Measurements from ENCODE around the gene NEUROD2.

The NEUROD2 gene

DNA sequence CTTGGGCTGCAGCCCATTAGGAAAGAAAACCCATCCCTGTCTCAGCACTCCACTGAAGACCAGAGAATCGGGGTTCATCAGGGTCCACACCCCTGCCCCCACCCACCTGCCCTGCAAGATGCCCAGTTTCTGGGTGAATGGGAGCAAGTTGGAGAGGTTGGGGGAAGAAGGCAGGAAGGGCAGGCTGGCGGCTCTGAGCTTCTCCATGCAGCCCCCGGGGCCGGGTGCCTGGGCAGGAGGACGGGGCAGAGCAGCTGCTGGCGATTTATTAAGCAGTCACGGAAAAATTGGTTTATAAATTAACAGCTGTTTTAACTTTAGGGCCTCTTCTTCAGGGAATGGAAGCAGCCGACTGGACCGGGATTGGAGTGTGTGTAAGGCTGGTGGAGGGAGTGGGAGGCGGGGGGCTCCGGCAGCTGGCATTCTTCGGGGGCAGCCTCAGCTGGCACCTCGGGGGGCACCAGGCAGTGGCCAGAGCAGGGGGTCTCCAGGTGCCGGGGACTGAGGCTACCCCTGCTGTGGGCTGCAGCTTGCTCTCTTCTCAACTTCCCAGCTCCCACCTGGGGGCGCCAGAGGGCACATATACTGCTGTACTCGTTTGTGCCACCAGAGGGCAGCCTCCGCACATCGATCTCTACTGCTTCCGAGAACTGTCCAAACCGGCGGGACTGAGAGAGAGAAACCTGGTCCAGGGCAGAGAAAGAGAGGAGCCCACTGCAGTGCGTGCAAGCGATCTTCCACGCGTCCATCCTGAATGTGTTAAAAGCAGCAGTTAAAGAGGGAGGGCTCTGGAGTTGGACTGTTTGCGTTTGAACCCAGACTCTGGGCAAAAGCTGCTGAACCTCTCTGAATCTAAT, 14.0 kb upstream of the NEUROD2 start:
- Histone ChIP-seq H3K4me1 (ENCODE audit: control insufficient read depth, insufficient read depth, low read length) (peaks cover 4% of the 10 kb centered on the region), H3K9me3 (ENCODE audit: control insufficient read depth, insufficient read depth, low read depth, low read length) (no peaks in the 10 kb centered on the region), H3K27ac (ENCODE audit: extremely low read depth, low read depth, low read length) (no peak overlapping the region), H3K4me3 (ENCODE audit: low read depth, low read length) (no peak overlapping the region), H3K36me3 (ENCODE audit: control insufficient read depth in 2 of 2, insufficient read depth in 1 of 2, low read length in 2 of 2) (no peaks in the 10 kb centered on the region)
- CTCF ChIA-PET: interaction anchor here (0.5 to 11.8 kb wide), 99 partner anchors 10 to 984 kb away, joined by 3 to 475 read pairs (median 5); partner anchors contain the start of genes CSF3, ERBB2, MIEN1 and NEUROD2
- POLR2A ChIA-PET: interaction anchor here (0.5 to 1.3 kb wide), 8 partner anchors 12 to 359 kb away, joined by 3 to 7 read pairs (median 4); partner anchors contain the start of genes ERBB2, PGAP3 and PSMD3
- TF ChIP-seq ZNF248 (tag by site-specific recombination; IDR thresholded peaks at IDR 0.05): no peak
- peak; percentile 57 for TF ChIP-seq ZNF600 (tag by site-specific recombination; IDR thresholded peaks at IDR 0.05)
- TF ChIP-seq ZNF211 (tag by site-specific recombination; IDR thresholded peaks at IDR 0.05; ENCODE audit: low read depth): no peak
- TF ChIP-seq ZNF544 (tag by site-specific recombination; IDR thresholded peaks at IDR 0.05): no peak
- 0 out of 2 replicates have a peak, but pooled peaks have one; percentile 24 for TF ChIP-seq ZBTB7A (tag by site-specific recombination; IDR thresholded peaks at IDR 0.05; ENCODE audit: low read depth)
- peak; percentile 93 for TF ChIP-seq ZNF660 (tag by site-specific recombination; IDR thresholded peaks at IDR 0.05)
- peak; percentile 72; the same call in 1 of the 2 replicates for TF ChIP-seq ZNF24 (tag by site-specific recombination; IDR thresholded peaks at IDR 0.05)
- TF ChIP-seq, protein P1, sequence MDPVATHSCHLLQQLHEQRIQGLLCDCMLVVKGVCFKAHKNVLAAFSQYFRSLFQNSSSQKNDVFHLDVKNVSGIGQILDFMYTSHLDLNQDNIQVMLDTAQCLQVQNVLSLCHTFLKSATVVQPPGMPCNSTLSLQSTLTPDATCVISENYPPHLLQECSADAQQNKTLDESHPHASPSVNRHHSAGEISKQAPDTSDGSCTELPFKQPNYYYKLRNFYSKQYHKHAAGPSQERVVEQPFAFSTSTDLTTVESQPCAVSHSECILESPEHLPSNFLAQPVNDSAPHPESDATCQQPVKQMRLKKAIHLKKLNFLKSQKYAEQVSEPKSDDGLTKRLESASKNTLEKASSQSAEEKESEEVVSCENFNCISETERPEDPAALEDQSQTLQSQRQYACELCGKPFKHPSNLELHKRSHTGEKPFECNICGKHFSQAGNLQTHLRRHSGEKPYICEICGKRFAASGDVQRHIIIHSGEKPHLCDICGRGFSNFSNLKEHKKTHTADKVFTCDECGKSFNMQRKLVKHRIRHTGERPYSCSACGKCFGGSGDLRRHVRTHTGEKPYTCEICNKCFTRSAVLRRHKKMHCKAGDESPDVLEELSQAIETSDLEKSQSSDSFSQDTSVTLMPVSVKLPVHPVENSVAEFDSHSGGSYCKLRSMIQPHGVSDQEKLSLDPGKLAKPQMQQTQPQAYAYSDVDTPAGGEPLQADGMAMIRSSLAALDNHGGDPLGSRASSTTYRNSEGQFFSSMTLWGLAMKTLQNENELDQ (tag by site-specific recombination; IDR thresholded peaks at IDR 0.05; ENCODE audit: low read depth): no peak
- no peak for TF ChIP-seq ZNF19 (tag by site-specific recombination; IDR thresholded peaks at IDR 0.05; ENCODE audit: low read depth)
- no peak for TF ChIP-seq ZNF184 (tag by site-specific recombination; IDR thresholded peaks at IDR 0.05)
- TF ChIP-seq, protein P2, sequence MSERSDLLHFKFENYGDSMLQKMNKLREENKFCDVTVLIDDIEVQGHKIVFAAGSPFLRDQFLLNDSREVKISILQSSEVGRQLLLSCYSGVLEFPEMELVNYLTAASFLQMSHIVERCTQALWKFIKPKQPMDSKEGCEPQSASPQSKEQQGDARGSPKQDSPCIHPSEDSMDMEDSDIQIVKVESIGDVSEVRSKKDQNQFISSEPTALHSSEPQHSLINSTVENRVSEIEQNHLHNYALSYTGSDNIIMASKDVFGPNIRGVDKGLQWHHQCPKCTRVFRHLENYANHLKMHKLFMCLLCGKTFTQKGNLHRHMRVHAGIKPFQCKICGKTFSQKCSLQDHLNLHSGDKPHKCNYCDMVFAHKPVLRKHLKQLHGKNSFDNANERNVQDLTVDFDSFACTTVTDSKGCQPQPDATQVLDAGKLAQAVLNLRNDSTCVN (tag by site-specific recombination; optimal IDR thresholded peaks at IDR 0.05): peak; percentile 19
- TF ChIP-seq ZNF560 (tag by site-specific recombination; IDR thresholded peaks at IDR 0.05; ENCODE audit: borderline replicate concordance): no peak
- TF ChIP-seq FEZF1 (tag by site-specific recombination; IDR thresholded peaks at IDR 0.05): no peak
- no peak for TF ChIP-seq ZNF510 (tag by site-specific recombination; IDR thresholded peaks at IDR 0.05; ENCODE audit: insufficient replicate concordance)
- TF ChIP-seq, protein P3, sequence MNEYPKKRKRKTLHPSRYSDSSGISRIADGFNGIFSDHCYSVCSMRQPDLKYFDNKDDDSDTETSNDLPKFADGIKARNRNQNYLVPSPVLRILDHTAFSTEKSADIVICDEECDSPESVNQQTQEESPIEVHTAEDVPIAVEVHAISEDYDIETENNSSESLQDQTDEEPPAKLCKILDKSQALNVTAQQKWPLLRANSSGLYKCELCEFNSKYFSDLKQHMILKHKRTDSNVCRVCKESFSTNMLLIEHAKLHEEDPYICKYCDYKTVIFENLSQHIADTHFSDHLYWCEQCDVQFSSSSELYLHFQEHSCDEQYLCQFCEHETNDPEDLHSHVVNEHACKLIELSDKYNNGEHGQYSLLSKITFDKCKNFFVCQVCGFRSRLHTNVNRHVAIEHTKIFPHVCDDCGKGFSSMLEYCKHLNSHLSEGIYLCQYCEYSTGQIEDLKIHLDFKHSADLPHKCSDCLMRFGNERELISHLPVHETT (tag by site-specific recombination; IDR thresholded peaks at IDR 0.05): peak; percentile 77
- TF ChIP-seq, protein P4, sequence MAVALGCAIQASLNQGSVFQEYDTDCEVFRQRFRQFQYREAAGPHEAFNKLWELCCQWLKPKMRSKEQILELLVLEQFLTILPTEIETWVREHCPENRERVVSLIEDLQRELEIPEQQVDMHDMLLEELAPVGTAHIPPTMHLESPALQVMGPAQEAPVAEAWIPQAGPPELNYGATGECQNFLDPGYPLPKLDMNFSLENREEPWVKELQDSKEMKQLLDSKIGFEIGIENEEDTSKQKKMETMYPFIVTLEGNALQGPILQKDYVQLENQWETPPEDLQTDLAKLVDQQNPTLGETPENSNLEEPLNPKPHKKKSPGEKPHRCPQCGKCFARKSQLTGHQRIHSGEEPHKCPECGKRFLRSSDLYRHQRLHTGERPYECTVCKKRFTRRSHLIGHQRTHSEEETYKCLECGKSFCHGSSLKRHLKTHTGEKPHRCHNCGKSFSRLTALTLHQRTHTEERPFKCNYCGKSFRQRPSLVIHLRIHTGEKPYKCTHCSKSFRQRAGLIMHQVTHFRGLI (tag by site-specific recombination; IDR thresholded peaks at IDR 0.05): no peak
- TF ChIP-seq, protein P5, sequence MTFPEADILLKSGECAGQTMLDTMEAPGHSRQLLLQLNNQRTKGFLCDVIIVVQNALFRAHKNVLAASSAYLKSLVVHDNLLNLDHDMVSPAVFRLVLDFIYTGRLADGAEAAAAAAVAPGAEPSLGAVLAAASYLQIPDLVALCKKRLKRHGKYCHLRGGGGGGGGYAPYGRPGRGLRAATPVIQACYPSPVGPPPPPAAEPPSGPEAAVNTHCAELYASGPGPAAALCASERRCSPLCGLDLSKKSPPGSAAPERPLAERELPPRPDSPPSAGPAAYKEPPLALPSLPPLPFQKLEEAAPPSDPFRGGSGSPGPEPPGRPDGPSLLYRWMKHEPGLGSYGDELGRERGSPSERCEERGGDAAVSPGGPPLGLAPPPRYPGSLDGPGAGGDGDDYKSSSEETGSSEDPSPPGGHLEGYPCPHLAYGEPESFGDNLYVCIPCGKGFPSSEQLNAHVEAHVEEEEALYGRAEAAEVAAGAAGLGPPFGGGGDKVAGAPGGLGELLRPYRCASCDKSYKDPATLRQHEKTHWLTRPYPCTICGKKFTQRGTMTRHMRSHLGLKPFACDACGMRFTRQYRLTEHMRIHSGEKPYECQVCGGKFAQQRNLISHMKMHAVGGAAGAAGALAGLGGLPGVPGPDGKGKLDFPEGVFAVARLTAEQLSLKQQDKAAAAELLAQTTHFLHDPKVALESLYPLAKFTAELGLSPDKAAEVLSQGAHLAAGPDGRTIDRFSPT (tag by site-specific recombination; IDR thresholded peaks at IDR 0.05): 0 out of 2 replicates have a peak, but pooled peaks have one; percentile 42
- TF ChIP-seq ZNF561 (tag by site-specific recombination; IDR thresholded peaks at IDR 0.05; ENCODE audit: borderline replicate concordance): 0 out of 2 replicates have a peak, but pooled peaks have one; percentile 58
- TF ChIP-seq, protein P6, sequence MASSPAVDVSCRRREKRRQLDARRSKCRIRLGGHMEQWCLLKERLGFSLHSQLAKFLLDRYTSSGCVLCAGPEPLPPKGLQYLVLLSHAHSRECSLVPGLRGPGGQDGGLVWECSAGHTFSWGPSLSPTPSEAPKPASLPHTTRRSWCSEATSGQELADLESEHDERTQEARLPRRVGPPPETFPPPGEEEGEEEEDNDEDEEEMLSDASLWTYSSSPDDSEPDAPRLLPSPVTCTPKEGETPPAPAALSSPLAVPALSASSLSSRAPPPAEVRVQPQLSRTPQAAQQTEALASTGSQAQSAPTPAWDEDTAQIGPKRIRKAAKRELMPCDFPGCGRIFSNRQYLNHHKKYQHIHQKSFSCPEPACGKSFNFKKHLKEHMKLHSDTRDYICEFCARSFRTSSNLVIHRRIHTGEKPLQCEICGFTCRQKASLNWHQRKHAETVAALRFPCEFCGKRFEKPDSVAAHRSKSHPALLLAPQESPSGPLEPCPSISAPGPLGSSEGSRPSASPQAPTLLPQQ (tag by site-specific recombination; IDR thresholded peaks at IDR 0.05): 0 out of 2 replicates have a peak, but pooled peaks have one; percentile 41
- 0 out of 2 replicates have a peak, but pooled peaks have one; percentile 14 for TF ChIP-seq ZNF10 (tag by site-specific recombination; IDR thresholded peaks at IDR 0.05)
- TF ChIP-seq KLF8 (tag by site-specific recombination; IDR thresholded peaks at IDR 0.05): peak; percentile 69; the same call in 1 of the 2 replicates
- TF ChIP-seq GLIS2 (tag by site-specific recombination; IDR thresholded peaks at IDR 0.05): peak; percentile 54; the same call in 1 of the 2 replicates
- TF ChIP-seq ZNF501 (tag by site-specific recombination; IDR thresholded peaks at IDR 0.05): 0 out of 2 replicates have a peak, but pooled peaks have one; percentile 39
- TF ChIP-seq, protein P7, sequence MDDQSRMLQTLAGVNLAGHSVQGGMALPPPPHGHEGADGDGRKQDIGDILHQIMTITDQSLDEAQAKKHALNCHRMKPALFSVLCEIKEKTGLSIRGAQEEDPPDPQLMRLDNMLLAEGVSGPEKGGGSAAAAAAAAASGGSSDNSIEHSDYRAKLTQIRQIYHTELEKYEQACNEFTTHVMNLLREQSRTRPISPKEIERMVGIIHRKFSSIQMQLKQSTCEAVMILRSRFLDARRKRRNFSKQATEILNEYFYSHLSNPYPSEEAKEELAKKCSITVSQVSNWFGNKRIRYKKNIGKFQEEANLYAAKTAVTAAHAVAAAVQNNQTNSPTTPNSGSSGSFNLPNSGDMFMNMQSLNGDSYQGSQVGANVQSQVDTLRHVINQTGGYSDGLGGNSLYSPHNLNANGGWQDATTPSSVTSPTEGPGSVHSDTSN (CRISPR knock-in tag; IDR thresholded peaks at IDR 0.05): 0 out of 2 replicates have a peak, but pooled peaks have one; percentile 37

All from HEK293 (cell line).